Endothelial cell (in vitro differentiated cells): ENCODE measurements around the gene ANKRD29. TPM values are rescaled to one million over a fixed set of nuclear protein-coding genes. Genes with fewer than 3 reads are reported as not detected.

Experiments
- DNase-seq: peaks from one replicate; pipeline ENCODE4 v3.0.0; 2021; ENCODE audit warnings: low spot score
- H3K27ac Mint-ChIP-seq: one replicate; pipeline ENCODE4 v1.8.0; 2021; ENCODE audit warnings: mixed read lengths, inconsistent platforms; ENCODE audit not compliant: unreplicated experiment
- H3K27me3 Mint-ChIP-seq: one replicate; pipeline ENCODE4 v1.8.0; 2021; ENCODE audit warnings: mild to moderate bottlenecking, moderate library complexity, mixed read lengths, inconsistent platforms; ENCODE audit not compliant: unreplicated experiment
- H3K36me3 Mint-ChIP-seq: one replicate; pipeline ENCODE4 v1.8.0; 2021; ENCODE audit warnings: mild to moderate bottlenecking, low read depth, mixed read lengths, inconsistent platforms; ENCODE audit not compliant: unreplicated experiment
- H3K4me1 Mint-ChIP-seq: one replicate; pipeline ENCODE4 v1.8.0; 2021; ENCODE audit warnings: mild to moderate bottlenecking, mixed read lengths, inconsistent platforms; ENCODE audit not compliant: unreplicated experiment
- H3K4me3 Mint-ChIP-seq: one replicate; pipeline ENCODE4 v1.8.0; 2021; ENCODE audit warnings: mild to moderate bottlenecking, mixed read lengths, inconsistent platforms; ENCODE audit not compliant: unreplicated experiment
- H3K9me3 Mint-ChIP-seq: one replicate; pipeline ENCODE4 v1.8.0; 2021; ENCODE audit warnings: mixed read lengths, inconsistent platforms; ENCODE audit not compliant: unreplicated experiment
- total RNA-seq: library from RNA; stranded (reverse); fragmentation: NEBNext Ultra II Directional; extraction: Animal tissue kit (Norgen Biotek cat#: 25700); gene quantifications from one replicate; pipeline ENCODE4 v1.2.1, GENCODE V29; 2021; ENCODE audit not compliant: unreplicated experiment
- TF ChIP-seq, protein P1 (sequence below): fragments of 200-600 bp; sonication (generic); IDR thresholded peaks from one replicate; pipeline ENCODE4 v1.5.0; 2021; ENCODE audit warnings: antibody characterized with exemption; ENCODE audit not compliant: unreplicated experiment

Gene ANKRD29
- total RNA-seq, 1 donor from 2014 or later: not detected

DNA sequence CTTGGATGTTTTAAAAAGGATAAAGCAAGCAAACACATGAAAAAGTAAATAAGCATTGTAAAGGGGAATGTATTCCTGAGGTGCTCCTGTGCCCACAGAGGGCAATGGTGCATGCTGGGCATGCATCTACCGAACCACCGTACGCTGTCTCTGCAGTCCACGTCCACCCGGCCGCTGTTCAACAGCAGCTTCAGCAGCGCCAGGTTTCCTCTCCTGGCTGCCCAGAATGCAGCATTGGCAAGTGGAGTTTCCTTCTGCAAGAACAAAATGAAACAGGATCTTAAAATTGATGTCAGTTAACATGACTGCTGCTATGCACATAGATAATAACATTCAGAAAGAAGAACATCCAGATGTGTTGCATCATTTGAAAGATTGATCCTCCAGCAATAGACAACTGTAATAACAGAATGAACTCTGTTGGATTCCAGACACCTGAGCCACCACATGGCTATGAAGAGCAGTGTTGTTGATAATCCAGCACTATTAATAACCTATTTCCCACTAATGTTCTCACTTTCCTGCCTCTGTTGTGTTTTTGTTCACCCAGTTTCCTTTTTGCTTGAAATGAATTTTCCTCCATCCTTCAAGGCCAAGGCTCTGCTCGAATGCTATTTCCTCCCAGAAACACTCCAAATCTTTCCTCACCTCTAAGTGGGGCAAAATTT is 13.6 kb downstream of the ANKRD29 start:
- Mint-ChIP-seq H3K27me3 (peaks cover 2% of the 10 kb centered on the region), H3K36me3 (no peaks in the 10 kb centered on the region), H3K4me1 (peaks cover 19% of the 10 kb centered on the region), H3K4me3 (no peak overlapping the region), H3K27ac (no peak overlapping the region), H3K9me3 (no peaks in the 10 kb centered on the region)
- TF ChIP-seq, protein P1, sequence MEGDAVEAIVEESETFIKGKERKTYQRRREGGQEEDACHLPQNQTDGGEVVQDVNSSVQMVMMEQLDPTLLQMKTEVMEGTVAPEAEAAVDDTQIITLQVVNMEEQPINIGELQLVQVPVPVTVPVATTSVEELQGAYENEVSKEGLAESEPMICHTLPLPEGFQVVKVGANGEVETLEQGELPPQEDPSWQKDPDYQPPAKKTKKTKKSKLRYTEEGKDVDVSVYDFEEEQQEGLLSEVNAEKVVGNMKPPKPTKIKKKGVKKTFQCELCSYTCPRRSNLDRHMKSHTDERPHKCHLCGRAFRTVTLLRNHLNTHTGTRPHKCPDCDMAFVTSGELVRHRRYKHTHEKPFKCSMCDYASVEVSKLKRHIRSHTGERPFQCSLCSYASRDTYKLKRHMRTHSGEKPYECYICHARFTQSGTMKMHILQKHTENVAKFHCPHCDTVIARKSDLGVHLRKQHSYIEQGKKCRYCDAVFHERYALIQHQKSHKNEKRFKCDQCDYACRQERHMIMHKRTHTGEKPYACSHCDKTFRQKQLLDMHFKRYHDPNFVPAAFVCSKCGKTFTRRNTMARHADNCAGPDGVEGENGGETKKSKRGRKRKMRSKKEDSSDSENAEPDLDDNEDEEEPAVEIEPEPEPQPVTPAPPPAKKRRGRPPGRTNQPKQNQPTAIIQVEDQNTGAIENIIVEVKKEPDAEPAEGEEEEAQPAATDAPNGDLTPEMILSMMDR: no peak
- DNase-seq: no peak

DNA sequence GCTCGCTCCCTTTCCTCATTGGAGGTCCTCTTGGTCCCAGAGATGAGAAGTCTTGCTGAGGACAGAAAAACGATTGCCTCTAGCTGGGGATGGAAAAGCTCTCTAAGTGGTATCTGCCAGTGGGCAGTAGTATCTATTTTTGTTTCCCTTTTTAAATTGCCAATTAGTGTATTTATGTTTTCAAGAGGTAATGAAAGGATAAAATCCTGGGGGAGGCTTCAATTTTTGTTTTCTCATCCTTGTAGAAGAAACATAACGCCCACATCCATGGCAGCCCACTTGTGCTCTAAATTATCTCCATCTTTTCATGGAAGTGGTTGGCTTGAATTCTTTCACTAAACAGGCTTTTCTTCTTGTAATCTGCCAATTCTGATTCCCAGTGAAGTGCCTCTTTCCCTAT is 14.3 kb downstream of the ANKRD29 start:
- TF ChIP-seq, protein P1: no peak
- peaks cover 19% of the 10 kb centered on the region for H3K4me1 Mint-ChIP-seq
- DNase-seq: no peak
- no peaks in the 10 kb centered on the region for H3K9me3 Mint-ChIP-seq
- H3K4me3 Mint-ChIP-seq: no peak overlapping the region
- H3K27ac Mint-ChIP-seq: no peak overlapping the region
- H3K27me3 Mint-ChIP-seq: peaks cover 2% of the 10 kb centered on the region
- H3K36me3 Mint-ChIP-seq: no peaks in the 10 kb centered on the region

GRCh38 chr18:23646282-23646681 is 16.4 kb downstream of the ANKRD29 start:
- peaks cover 4% of the 10 kb centered on the region for H3K27me3 Mint-ChIP-seq
- no peak overlapping the region for H3K4me3 Mint-ChIP-seq
- H3K9me3 Mint-ChIP-seq: peaks cover 3% of the 10 kb centered on the region
- H3K36me3 Mint-ChIP-seq: peaks cover 4% of the 10 kb centered on the region
- peaks cover 19% of the 10 kb centered on the region for H3K4me1 Mint-ChIP-seq
- TF ChIP-seq, protein P1: no peak
- DNase-seq: no peak
- no peak overlapping the region for H3K27ac Mint-ChIP-seq

DNA sequence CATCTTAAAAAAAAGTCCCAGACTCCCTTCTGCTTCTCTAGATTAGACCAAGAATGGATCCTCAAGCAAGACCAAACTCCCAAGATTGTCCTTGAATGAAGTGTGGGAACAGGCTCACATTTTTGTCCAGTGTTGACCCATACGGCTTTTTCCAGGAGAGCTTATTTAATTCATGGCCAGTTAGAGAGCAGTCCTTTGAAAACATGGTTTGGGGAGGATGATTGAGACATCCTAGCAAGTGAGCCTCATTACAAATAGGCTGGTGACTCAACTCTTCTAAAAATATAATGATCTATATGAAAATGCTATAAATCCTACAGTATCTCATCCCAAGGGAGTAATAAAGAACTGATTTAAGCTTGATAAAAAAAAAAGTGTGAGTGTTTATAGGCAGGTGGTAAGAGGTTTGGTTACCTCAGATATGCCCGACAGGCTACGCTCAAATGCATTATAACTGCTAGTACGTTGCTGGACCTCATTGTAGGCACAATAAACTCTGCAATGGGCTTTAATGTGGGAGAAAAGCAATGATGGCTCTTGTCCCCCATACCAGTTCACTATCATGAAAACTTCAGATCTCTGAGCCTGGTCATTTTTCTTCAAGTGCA is 17.0 kb downstream of the ANKRD29 start:
- no peak for DNase-seq
- H3K4me1 Mint-ChIP-seq: peaks cover 19% of the 10 kb centered on the region
- TF ChIP-seq, protein P1: no peak
- H3K27ac Mint-ChIP-seq: no peak overlapping the region
- no peak overlapping the region for H3K4me3 Mint-ChIP-seq
- H3K9me3 Mint-ChIP-seq: peaks cover 3% of the 10 kb centered on the region
- H3K27me3 Mint-ChIP-seq: peaks cover 4% of the 10 kb centered on the region
- H3K36me3 Mint-ChIP-seq: peaks cover 4% of the 10 kb centered on the region

GRCh38 chr18:23643815-23644490 is 18.8 kb downstream of the ANKRD29 start:
- no peak for DNase-seq
- Mint-ChIP-seq H3K4me3 (no peak overlapping the region), H3K4me1 (peaks cover 12% of the 10 kb centered on the region), H3K36me3 (peaks cover 4% of the 10 kb centered on the region), H3K27ac (no peak overlapping the region), H3K27me3 (peaks cover 6% of the 10 kb centered on the region), H3K9me3 (peaks cover 3% of the 10 kb centered on the region)
- TF ChIP-seq, protein P1: no peak
